WTC11 (cell line): ENCODE results near the gene MOGAT1. TPM values are rescaled to one million over a fixed set of nuclear protein-coding genes. Genes with fewer than 3 reads are reported as not detected.

Experiments used
- ATAC-seq: fragments of 200-7000 bp; cut with Tn5 transposase; 2 replicates; pipeline ENCODE4 v1.10.0; 2021; ENCODE audit warnings: mild to moderate bottlenecking, moderate library complexity
- CTCF ChIA-PET: fragments of 300-600 bp; sonication (Branson Sonifier 250); formaldehyde crosslinking; loops from one replicate; lab custom pipeline; 2021; ENCODE audit warnings: antibody characterized with exemption; lab: Charles Lee
- POLR2A ChIA-PET: fragments of 350-600 bp; sonication (Branson Sonifier 250); formaldehyde crosslinking; loops from one replicate; lab custom pipeline; 2021; ENCODE audit warnings: antibody characterized with exemption; lab: Charles Lee
- DNase-seq: peaks from one replicate; pipeline ENCODE4 v3.0.0; 2021; ENCODE audit warnings: low spot score
- H3K27ac Mint-ChIP-seq: 2 replicates; pipeline ENCODE4 v1.8.0; 2021; ENCODE audit warnings: mixed read lengths
- H3K27me3 Mint-ChIP-seq: 2 replicates; pipeline ENCODE4 v1.8.0; 2021; ENCODE audit warnings: low read depth, mild to moderate bottlenecking, moderate library complexity, mixed read lengths
- H3K36me3 Mint-ChIP-seq: 2 replicates; pipeline ENCODE4 v1.8.0; 2021; ENCODE audit warnings: mixed read lengths
- H3K4me1 Mint-ChIP-seq: 2 replicates; pipeline ENCODE4 v1.8.0; 2022; ENCODE audit warnings: mixed read lengths
- H3K4me3 Mint-ChIP-seq: 2 replicates; pipeline ENCODE4 v1.8.0; 2021; ENCODE audit warnings: mild to moderate bottlenecking, moderate library complexity, mixed read lengths
- H3K9me3 Mint-ChIP-seq: 2 replicates; pipeline ENCODE4 v1.8.0; 2021; ENCODE audit warnings: mixed read lengths
- CBFB ChIP-seq: sonication (generic); formaldehyde crosslinking; IDR thresholded peaks from 2 replicates; pipeline ENCODE4 v1.8.1; 2022; ENCODE audit warnings: mild to moderate bottlenecking, low read depth, missing genetic modification reagents
- CREM ChIP-seq: sonication (generic); formaldehyde crosslinking; IDR thresholded peaks from 2 replicates; pipeline ENCODE4 v1.8.1; 2022; ENCODE audit warnings: mild to moderate bottlenecking, missing genetic modification reagents, moderate library complexity
- ELF4 ChIP-seq: sonication (generic); formaldehyde crosslinking; IDR thresholded peaks from 2 replicates; pipeline ENCODE4 v1.8.1; 2022; ENCODE audit warnings: low read depth, mild to moderate bottlenecking, moderate library complexity, missing genetic modification reagents
- EMX1 ChIP-seq: fragments of 250-450 bp; sonication (Bioruptor Pico); IDR thresholded peaks from 2 replicates; pipeline ENCODE4 v1.8.0; 2021; ENCODE audit warnings: mild to moderate bottlenecking
- ESRRA ChIP-seq: sonication (generic); formaldehyde crosslinking; IDR thresholded peaks from 2 replicates; pipeline ENCODE4 v1.8.1; 2022; ENCODE audit warnings: mild to moderate bottlenecking, missing genetic modification reagents, borderline replicate concordance
- FOXK1 ChIP-seq: sonication (generic); formaldehyde crosslinking; IDR thresholded peaks from 2 replicates; pipeline ENCODE4 v1.8.0; 2022; ENCODE audit warnings: mild to moderate bottlenecking, moderate library complexity, missing genetic modification reagents
- HMGA2 ChIP-seq: fragments of 250-450 bp; sonication (Bioruptor Pico); IDR thresholded peaks from 2 replicates; pipeline ENCODE4 v1.4.0; 2021; ENCODE audit warnings: mild to moderate bottlenecking, moderate library complexity
- HMGXB4 ChIP-seq: sonication (generic); formaldehyde crosslinking; IDR thresholded peaks from 2 replicates; pipeline ENCODE4 v1.8.1; 2023; ENCODE audit warnings: mild to moderate bottlenecking, moderate library complexity, missing genetic modification reagents
- IRF2 ChIP-seq: sonication (generic); formaldehyde crosslinking; IDR thresholded peaks from 2 replicates; pipeline ENCODE4 v1.8.0; 2022; ENCODE audit warnings: low read depth, missing genetic modification reagents, borderline replicate concordance
- JAZF1 ChIP-seq: fragments of 250-450 bp; sonication (Bioruptor Pico); IDR thresholded peaks from 2 replicates; pipeline ENCODE4 v1.9.0; 2021; ENCODE audit warnings: moderate library complexity, mild to moderate bottlenecking, inconsistent platforms
- MYBL2 ChIP-seq: sonication (generic); formaldehyde crosslinking; IDR thresholded peaks from 2 replicates; pipeline ENCODE4 v1.8.1; 2023; ENCODE audit warnings: mild to moderate bottlenecking, moderate library complexity, missing genetic modification reagents
- NFATC4 ChIP-seq: fragments of 250-450 bp; sonication (Bioruptor Pico); IDR thresholded peaks from 2 replicates; pipeline ENCODE4 v1.9.0; 2021; ENCODE audit warnings: mild to moderate bottlenecking
- NFYB ChIP-seq: sonication (generic); formaldehyde crosslinking; conservative IDR thresholded peaks from 2 replicates; pipeline ENCODE4 v1.8.0; 2022; ENCODE audit warnings: low read depth, missing genetic modification reagents
- RELA ChIP-seq: sonication (generic); formaldehyde crosslinking; IDR thresholded peaks from 2 replicates; pipeline ENCODE4 v1.8.1; 2022; ENCODE audit warnings: missing genetic modification reagents, mild to moderate bottlenecking, borderline replicate concordance
- RORB ChIP-seq: fragments of 250-450 bp; sonication (Bioruptor Pico); IDR thresholded peaks from 2 replicates; pipeline ENCODE4 v1.9.0; 2021; ENCODE audit warnings: mild to moderate bottlenecking
- SOX15 ChIP-seq: fragments of 250-450 bp; sonication (Bioruptor Pico); IDR thresholded peaks from 2 replicates; pipeline ENCODE4 v1.9.0; 2021; ENCODE audit warnings: mild to moderate bottlenecking
- TCF7 ChIP-seq: sonication (generic); formaldehyde crosslinking; IDR thresholded peaks from 2 replicates; pipeline ENCODE4 v1.8.0; 2022; ENCODE audit warnings: mild to moderate bottlenecking, low read depth, missing genetic modification reagents, moderate library complexity
- TP53 ChIP-seq: sonication (generic); formaldehyde crosslinking; IDR thresholded peaks from 2 replicates; pipeline ENCODE4 v1.8.1; 2023; ENCODE audit warnings: mild to moderate bottlenecking, missing genetic modification reagents
- ZBTB21 ChIP-seq: sonication (generic); formaldehyde crosslinking; IDR thresholded peaks from 2 replicates; pipeline ENCODE4 v1.8.1; 2023; ENCODE audit warnings: mild to moderate bottlenecking, missing genetic modification reagents, borderline replicate concordance
- ZMAT4 ChIP-seq: fragments of 250-450 bp; sonication (Bioruptor Pico); IDR thresholded peaks from 2 replicates; pipeline ENCODE4 v1.9.0; 2021; ENCODE audit warnings: mild to moderate bottlenecking
- ZNF121 ChIP-seq: sonication (generic); formaldehyde crosslinking; IDR thresholded peaks from 2 replicates; pipeline ENCODE4 v1.8.0; 2023; ENCODE audit warnings: missing genetic modification reagents
- ZNF138 ChIP-seq: sonication (generic); formaldehyde crosslinking; conservative IDR thresholded peaks from 2 replicates; pipeline ENCODE4 v1.8.1; 2022; ENCODE audit warnings: mild to moderate bottlenecking, moderate library complexity, missing genetic modification reagents
- ZNF532 ChIP-seq: fragments of 250-450 bp; sonication (Bioruptor Pico); IDR thresholded peaks from 2 replicates; pipeline ENCODE4 v1.9.0; 2021; ENCODE audit warnings: mild to moderate bottlenecking, borderline replicate concordance
- total RNA-seq: library from RNA; stranded (reverse); gene quantifications from 3 replicates; pipeline ENCODE4 v1.2.3, GENCODE V29; 2021
- TF ChIP-seq, protein P1 (sequence below): fragments of 250-450 bp; sonication (Bioruptor Pico); IDR thresholded peaks from 2 replicates; pipeline ENCODE4 v1.8.0; 2021; ENCODE audit warnings: mild to moderate bottlenecking

MOGAT1 gene
- total RNA-seq, 1 experiment from 2014 or later: 0.72 TPM

GRCh38 chr2:222683805-222684204 lies 12.3 kb downstream of the MOGAT1 start:
- no peaks in the 10 kb centered on the region for H3K27me3 Mint-ChIP-seq

GRCh38 chr2:222686086-222686750 lies 14.8 kb downstream of the MOGAT1 start:
- Mint-ChIP-seq H3K27ac (no peak overlapping the region), H3K27me3 (no peaks in the 10 kb centered on the region), H3K36me3 (no peaks in the 10 kb centered on the region)

More at GRCh38 chr2:222683805-222684204, 12.3 kb downstream of the MOGAT1 start:
- Mint-ChIP-seq H3K36me3 (no peaks in the 10 kb centered on the region), H3K4me1 (no peaks in the 10 kb centered on the region), H3K4me3 (no peak overlapping the region), H3K27ac (no peak overlapping the region), H3K9me3 (no peaks in the 10 kb centered on the region)
- POLR2A ChIA-PET: no interaction called here
- CTCF ChIA-PET: no interaction called here
- TF ChIP-seq TP53 (no peak), JAZF1 (no peak), ELF4 (CRISPR knock-in tag) (no peak), RORB (no peak)
- DNase-seq (no peak), ATAC-seq (no peak)

DNA sequence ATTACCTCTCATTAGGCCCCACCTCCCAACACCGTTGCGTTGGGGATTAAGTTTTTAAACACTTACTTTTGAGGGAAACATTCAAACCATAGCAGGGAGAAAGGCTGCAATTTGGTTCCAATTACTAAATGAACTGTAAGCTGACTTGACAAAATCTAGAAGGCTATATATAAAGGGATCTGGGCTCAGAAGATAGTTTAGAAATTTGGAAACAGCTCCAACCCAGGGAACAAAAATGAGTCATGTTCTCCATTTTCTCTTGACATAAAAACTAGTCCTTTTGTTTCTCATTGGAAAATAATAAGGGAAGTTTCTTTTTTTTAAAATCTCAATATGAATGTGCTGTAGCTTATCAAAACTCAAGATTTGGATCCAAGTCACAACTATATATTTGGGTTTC lies 17.5 kb downstream of the MOGAT1 start:
- no peaks in the 10 kb centered on the region; the same call in 1 of the 2 replicates for H3K27me3 Mint-ChIP-seq
- H3K9me3 Mint-ChIP-seq: peaks cover 11% of the 10 kb centered on the region
- ChIA-PET CTCF (no interaction called here), POLR2A (no interaction called here)
- ATAC-seq (no peak), DNase-seq (no peak)
- H3K36me3 Mint-ChIP-seq: peaks cover 8% of the 10 kb centered on the region
- no peaks in the 10 kb centered on the region for H3K4me1 Mint-ChIP-seq
- H3K27ac Mint-ChIP-seq: no peak overlapping the region
- H3K4me3 Mint-ChIP-seq: no peak overlapping the region
- no peak for TF ChIP-seq NFYB (CRISPR knock-in tag)
- no peak for TF ChIP-seq RELA
- no peak for TF ChIP-seq SOX15
- TF ChIP-seq CREM (CRISPR knock-in tag): no peak
- no peak for TF ChIP-seq CBFB (CRISPR knock-in tag)
- no peak for TF ChIP-seq IRF2 (CRISPR knock-in tag)
- no peak for TF ChIP-seq EMX1 (CRISPR knock-in tag)
- TF ChIP-seq FOXK1: no peak
- TF ChIP-seq, protein P1, sequence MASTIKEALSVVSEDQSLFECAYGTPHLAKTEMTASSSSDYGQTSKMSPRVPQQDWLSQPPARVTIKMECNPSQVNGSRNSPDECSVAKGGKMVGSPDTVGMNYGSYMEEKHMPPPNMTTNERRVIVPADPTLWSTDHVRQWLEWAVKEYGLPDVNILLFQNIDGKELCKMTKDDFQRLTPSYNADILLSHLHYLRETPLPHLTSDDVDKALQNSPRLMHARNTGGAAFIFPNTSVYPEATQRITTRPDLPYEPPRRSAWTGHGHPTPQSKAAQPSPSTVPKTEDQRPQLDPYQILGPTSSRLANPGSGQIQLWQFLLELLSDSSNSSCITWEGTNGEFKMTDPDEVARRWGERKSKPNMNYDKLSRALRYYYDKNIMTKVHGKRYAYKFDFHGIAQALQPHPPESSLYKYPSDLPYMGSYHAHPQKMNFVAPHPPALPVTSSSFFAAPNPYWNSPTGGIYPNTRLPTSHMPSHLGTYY (CRISPR knock-in tag): no peak
- TF ChIP-seq MYBL2 (CRISPR knock-in tag): no peak
- TF ChIP-seq TCF7: no peak
- TF ChIP-seq HMGXB4 (CRISPR knock-in tag): no peak
- no peak for TF ChIP-seq RORB

More at GRCh38 chr2:222686086-222686750, 14.8 kb downstream of the MOGAT1 start:
- no peaks in the 10 kb centered on the region for H3K9me3 Mint-ChIP-seq
- POLR2A ChIA-PET: no interaction called here
- DNase-seq (no peak), ATAC-seq (no peak)
- H3K4me3 Mint-ChIP-seq: no peak overlapping the region
- TF ChIP-seq FOXK1 (no peak), CREM (CRISPR knock-in tag) (no peak), ZNF532 (CRISPR knock-in tag) (no peak), NFATC4 (CRISPR knock-in tag) (no peak), ESRRA (CRISPR knock-in tag) (no peak), ZBTB21 (CRISPR knock-in tag) (no peak), HMGA2 (CRISPR knock-in tag) (no peak), ZNF121 (CRISPR knock-in tag) (no peak), ZNF138 (CRISPR knock-in tag) (no peak), ZMAT4 (no peak)
- TF ChIP-seq, all 79 proteins: peak for 0
- H3K4me1 Mint-ChIP-seq: no peaks in the 10 kb centered on the region
- CTCF ChIA-PET: interaction anchor here (1.0 to 1.8 kb wide), 2 partner anchors 15 to 217 kb away, joined by 3 to 7 read pairs; partner anchors contain the start of gene MOGAT1
